Ammon's horn (tissue), 1 donor: Measurements from ENCODE around the gene MAGED1.
A peak's percentile ranks its signal among the peaks of the same experiment; 100 is the strongest.

Experiments used
- DNase-seq: peaks from one replicate; pipeline ENCODE4 v3.0.0-alpha.2; 2016; ENCODE audit warnings: low spot score

MAGED1 gene, protein sequence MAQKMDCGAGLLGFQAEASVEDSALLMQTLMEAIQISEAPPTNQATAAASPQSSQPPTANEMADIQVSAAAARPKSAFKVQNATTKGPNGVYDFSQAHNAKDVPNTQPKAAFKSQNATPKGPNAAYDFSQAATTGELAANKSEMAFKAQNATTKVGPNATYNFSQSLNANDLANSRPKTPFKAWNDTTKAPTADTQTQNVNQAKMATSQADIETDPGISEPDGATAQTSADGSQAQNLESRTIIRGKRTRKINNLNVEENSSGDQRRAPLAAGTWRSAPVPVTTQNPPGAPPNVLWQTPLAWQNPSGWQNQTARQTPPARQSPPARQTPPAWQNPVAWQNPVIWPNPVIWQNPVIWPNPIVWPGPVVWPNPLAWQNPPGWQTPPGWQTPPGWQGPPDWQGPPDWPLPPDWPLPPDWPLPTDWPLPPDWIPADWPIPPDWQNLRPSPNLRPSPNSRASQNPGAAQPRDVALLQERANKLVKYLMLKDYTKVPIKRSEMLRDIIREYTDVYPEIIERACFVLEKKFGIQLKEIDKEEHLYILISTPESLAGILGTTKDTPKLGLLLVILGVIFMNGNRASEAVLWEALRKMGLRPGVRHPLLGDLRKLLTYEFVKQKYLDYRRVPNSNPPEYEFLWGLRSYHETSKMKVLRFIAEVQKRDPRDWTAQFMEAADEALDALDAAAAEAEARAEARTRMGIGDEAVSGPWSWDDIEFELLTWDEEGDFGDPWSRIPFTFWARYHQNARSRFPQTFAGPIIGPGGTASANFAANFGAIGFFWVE

DNA sequence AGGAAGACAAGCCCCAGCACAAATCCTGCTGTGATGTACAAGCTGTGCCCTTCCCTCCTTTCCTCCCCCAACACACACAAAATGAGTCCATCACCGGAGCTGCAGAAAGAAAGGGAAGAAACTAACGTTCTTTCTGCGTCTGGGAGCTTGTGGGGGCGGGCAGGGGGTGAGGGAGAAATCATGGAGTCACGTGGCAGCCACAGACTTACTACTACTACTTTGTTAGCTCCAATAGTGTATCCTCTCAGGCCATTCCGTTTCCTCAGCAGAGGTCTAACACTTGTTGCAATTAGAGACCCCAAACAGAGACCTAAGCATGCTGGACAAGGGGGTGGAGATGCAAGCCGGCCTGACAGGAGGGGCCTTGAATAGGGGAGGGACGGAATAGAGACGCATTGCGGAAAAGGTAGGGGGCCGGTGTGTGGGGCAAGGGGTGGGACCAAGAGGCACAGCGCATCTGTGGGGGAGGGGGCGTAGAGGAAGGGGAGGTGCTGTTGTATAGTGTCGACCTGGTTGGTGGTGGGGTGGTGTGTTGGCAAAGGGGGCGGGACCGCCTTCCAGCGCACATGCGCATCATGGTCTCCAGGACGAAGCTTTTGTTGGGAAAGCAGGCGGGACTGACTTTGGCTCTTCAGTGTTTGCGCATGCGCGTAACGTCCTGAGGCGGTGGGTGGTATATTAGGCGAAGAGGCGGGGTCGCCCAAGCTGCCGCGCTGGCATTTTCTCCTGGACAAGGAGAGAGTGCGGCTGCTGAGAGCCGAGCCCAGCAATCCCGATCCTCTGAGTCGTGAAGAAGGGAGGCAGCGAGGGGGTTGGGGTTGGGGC lies at the start of gene MAGED1:
Gene MAGED1, plus strand, starts transcription at position 703 of the 825 bp plus-strand sequence. CDS start 682 bp downstream, outside the sequence.
- peak; percentile 94 for DNase-seq

DNA sequence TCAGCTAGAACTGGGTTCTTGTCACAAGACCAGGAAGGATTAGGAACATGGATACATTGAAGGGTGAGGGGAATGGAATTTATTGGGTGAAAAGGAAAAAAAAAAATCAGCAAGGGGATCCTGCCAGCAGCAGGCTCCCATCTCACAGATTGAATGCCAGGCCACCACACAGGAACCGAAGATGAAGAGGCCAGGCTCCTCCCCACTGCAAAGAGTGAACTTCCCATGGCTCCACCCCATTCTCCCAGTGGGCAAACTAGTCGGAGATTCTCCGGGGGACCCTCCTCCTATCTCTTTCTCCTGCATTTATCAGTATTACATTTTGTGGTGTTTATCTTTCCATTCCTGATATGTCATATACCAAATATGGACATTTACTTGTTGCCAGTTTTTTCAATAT lies 46.0 kb upstream of the MAGED1 start:
- DNase-seq = no peak

DNA sequence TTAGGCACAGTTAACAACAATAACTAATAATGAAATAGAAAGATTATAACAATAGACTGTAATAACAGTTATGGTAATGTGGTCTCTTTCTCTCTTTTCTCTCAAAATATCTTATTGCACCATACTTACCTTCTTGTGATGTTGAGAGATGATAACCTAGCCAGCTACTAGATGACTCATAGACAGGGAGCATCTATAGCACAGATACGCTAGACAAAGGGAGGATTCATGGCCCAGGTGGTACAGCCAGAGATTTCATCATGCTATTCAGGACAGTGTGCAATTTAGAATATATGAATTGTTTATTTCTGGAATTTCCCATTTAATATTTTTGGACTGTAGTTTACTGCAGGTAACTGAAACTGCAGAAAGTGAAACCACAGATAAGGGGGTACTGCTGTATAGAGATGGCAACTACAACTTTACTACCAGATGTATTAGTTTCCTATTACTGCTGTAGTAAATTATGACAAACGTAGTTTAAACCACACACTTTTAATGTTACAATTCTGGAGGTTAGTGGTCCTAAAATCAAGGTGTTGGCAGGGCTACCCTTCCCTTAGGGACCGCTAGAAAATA lies 41.8 kb upstream of the MAGED1 start:
- no peak for DNase-seq

DNA sequence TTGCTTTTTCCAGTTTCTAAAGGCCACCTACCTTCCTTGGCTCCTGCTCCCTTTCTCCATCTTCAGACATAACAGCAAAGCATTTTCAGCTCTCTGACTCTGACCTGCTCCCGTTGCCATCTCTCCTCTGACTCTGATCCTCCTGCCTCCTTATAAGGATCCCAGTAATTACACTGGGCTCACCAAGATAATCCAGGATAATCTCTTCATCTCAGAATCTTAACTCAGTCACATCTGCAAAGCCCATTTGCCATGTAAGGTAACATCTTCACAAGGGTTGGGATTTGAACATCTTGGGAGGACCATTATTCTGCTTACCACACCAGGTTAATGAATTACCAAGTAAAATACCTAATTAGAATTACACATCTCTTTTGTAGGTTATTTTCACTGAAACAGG lies 41.3 kb upstream of the MAGED1 start:
- DNase-seq = no peak

DNA sequence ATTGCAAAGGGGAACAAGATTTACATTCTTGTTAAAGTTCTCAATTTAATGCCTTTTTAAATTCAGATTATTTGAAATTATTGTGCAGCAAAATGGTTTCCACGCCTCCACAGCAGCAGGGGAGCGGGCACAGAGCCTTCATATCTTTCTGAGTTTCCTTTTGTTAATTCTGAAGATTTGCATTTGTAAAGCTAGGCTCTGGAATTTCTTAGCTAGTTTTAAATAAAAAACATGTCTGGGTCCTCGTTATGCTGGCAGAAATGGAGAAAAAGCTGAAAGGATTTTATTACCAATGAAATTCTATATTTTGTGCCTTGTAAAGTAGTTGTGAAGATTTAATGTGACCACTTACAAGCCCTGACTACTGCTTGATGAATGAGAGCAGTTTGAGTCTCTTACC lies 40.8 kb upstream of the MAGED1 start:
- DNase-seq = no peak

DNA sequence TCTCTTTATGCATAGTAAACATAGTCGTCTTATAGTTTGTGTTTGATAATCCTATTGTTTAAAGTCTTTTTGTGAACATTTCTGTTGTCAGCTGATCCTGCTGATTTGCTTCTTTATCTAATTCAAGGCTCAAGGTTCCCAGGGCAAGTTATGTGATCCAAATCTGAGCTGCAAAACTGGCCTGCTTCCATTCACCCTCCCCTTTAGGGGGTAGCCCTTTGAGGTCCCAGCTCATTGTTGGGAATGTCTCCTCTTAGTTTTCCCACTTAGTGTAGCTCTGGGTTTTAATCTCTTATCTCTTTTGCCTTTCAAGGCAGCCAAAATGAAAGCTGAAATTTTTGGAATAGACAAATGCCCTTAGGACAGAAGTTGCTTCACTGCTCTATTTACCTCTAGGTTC lies 40.2 kb upstream of the MAGED1 start:
- no peak for DNase-seq

DNA sequence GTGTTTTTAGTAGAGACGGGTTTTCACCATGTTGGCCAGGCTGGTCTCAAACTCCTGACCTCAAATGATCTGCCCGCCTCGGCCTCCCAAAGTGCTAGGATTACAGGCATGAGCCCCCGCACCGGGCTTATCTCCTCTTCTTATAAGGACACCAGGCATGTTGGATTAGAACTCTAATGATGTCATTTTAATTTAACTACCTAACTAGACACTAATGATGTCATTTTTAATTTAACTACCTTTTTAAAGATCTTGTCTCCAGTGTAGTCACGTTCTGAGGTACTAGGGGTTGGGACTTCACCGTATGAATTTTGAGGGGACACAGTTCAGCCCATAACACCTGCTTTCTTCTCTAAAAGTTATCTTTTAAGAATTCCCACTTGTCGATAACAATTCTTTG lies 37.7 kb upstream of the MAGED1 start:
- DNase-seq = no peak

DNA sequence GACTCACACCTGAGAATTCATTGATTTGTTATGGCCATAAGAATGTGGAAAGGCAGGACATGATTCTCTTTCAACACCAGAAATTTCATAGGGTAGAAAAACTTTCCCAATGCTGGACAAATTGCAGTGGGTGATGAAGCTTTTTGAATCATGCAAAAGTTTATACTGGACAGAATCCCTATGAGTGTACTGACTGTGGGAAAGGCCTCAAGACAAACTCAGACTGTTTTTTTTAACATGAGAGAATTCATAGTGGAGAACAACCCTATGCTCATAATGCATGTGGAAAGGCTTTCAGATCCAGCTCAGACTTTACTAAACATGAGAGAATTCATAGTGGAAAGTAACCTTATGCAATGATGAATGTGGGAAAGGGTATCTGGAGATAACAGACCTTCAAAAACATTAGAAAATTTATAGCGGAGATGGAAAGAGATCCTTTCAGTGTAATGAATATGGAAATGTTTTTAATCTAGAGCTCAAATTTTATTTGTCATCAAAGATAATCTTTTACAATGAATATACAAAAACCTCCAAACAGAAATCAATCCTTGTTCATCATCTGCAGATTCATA lies 36.2 kb upstream of the MAGED1 start:
- no peak for DNase-seq

DNA sequence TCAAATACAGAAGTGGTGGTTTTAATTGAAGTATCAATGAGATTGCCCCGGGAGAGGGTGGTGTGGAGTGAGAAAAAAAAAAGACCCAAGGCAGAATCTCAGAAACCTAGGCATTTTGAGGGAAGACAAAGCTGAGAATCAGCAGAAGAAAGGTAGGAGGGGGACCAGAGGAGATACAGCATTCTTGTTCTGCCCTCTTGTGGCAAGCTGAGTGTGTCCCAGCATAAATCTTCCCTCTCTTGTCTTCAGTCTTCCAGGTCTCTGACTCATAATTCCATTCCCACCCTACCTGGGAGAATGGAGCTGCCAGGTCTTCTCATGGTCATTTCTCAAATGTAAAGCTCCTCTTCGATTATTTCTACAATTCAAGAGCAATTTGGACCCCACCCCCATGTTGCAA lies 32.7 kb upstream of the MAGED1 start:
- DNase-seq = peak; percentile 60

DNA sequence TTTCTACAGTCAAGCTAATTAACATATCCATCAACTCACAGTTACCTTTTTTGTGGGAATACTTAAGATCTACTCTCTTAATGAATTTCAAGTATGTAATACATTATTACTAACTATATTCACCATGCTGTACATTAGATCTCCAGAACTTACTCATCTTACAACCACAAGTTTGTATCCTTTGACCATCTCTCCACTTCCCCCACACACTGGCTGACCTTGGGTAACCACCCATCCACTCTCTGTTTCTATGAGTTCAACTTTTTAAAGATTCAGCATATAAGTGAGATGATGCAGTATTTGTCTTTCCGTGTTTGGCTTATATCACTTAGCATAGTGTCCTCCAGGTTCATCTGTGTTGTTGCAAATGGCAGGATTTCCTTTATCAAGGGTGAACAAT lies 30.5 kb upstream of the MAGED1 start:
- no peak for DNase-seq

DNA sequence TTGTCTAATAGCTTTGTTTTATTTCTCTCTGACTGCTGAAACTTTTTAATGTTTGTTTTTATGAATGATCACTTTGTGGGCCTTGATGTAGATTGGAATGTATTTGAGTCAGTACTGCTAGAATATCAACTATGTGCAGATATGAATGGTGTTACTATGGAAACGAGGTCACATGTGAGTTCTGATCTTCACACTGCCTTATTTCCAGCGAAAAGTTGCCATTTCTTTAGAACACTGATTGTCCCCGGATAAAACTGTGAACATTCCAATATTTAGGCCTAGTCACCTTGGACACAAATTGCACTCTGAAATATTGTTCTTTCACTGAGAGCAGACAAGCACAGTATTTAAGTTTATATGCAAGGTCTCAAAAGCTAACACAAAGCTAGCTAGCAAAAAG lies 27.2 kb upstream of the MAGED1 start:
- DNase-seq = no peak

DNA sequence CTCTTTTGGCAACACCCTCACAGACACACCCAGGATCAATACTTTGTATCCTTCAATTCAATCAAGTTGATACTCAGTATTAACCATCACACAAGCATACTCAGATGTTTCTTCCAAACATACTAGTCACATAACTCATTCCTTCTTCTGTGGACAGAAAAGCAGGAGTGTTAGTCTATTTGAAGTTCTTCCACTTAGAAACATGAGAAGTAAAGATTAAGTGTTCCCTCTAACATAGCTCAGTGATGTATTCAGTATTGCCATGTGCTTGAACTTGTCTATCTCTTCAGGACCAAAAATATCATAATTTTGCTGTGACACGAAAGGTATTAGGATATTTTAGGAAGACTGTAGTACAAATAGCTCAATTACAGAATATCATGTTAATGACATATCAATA lies 25.8 kb upstream of the MAGED1 start:
- DNase-seq = no peak

DNA sequence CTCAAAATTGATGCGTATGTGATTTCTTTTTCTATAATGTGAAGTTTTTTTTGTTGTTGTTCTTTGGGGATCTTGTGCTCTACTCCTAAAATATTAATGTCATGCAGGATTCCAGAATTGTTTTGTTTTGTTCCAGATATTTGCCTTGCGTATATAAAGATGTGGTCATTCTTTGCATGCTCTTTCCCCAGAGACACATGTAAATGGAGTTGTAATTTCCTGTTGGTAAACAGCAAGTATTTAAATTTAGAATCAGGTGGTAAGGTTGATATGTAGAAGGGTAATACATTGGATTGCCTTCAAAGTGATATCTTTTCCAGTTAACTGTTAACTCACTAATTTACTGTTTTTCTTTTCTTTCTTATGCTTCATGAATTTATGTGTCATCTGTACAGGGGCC lies 23.1 kb upstream of the MAGED1 start:
- no peak for DNase-seq

DNA sequence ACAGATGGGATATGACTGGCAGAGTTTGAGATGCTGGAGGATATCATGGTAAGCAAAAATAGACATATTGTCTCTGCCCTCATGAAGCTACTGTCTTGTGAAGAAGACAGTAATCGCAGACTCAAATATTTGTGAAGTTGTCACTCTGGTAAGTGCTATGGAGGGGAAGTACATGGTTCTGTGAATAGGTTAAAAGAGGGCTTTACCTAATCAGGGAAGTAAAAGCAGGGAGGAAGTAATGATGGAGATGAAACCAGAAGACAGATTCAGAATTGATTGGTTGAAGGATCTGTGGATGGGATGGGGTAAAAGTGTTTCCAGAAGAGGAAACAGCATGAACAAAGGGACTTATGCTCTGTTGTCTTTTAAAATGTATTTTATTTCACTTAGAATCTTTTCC lies 19.3 kb upstream of the MAGED1 start:
- DNase-seq = no peak

DNA sequence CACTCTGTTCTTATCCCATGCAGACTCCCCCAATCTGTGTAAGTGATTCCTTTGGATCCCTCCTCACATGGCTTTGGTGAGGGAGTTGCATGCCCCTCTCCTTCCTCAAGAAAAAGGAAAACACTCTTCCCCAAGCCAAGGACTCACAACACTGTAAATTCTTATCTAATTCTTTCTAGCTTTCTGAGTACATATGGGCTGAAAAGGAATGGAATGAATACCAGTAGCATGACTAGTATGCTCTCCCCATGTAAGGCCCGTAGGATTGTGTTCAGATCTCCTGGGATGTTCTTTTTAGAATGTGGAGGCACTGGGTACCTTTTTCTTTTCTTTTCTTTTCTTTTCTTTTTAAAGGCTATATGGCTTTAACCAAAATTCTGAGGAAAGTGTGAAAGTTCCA lies 17.0 kb upstream of the MAGED1 start:
- no peak for DNase-seq

DNA sequence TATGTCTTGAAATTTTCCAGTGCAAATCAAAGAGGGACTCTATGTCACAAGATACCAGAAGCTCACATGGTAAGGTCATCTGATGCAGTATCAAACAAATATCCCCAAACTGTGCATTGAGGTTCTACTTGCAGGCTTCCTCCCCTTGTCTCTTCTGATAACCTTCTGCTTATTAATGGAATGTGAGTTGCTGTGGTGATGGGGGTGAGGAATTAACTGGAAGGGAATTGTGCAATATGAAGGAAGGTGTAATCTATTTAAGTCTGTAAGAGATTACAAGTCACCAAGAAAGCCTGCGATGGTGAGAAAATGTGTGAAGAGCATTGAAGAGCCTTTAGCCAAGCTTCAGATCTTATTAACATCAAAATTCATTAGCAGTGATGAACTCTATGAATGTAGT lies 15.4 kb upstream of the MAGED1 start:
- no peak for DNase-seq

DNA sequence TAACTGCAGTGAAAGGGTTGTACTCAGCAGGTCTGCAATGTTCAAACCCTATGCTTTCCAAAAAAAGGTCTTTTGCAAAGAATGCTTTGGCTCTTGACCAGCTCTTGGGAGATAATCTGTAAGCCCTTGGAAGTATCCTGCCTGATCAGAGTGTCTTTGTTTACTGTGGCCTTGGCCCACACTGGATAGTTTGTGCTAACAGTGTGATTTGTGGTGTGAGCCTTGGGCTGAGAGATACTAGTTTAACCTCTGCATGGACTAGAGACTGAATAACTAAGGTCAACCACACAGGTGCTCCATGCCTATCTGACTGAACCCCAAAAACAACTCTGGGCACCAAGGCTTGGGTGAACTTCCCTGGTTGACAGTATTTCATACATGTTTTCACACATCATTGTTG lies 3.6 kb upstream of the MAGED1 start:
- DNase-seq = no peak

DNA sequence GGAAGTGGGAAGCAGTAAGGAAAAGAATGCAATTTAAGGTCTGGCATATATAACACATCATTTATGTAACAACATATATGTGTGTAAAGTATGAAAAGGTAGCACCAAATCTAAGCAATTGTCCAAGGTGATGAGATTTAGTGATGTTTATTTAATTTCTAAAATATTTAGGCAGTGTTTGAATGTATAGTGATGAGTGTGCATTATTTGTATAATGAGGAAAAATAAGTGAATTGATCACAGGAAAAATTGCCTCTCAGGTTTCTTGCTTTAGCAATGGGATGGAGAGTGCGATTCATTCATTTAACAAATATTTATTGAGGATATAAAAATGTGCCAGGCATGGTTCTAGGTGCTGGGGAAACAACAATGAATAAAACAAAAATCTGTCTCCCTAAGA lies 2.2 kb upstream of the MAGED1 start:
- DNase-seq = no peak

DNA sequence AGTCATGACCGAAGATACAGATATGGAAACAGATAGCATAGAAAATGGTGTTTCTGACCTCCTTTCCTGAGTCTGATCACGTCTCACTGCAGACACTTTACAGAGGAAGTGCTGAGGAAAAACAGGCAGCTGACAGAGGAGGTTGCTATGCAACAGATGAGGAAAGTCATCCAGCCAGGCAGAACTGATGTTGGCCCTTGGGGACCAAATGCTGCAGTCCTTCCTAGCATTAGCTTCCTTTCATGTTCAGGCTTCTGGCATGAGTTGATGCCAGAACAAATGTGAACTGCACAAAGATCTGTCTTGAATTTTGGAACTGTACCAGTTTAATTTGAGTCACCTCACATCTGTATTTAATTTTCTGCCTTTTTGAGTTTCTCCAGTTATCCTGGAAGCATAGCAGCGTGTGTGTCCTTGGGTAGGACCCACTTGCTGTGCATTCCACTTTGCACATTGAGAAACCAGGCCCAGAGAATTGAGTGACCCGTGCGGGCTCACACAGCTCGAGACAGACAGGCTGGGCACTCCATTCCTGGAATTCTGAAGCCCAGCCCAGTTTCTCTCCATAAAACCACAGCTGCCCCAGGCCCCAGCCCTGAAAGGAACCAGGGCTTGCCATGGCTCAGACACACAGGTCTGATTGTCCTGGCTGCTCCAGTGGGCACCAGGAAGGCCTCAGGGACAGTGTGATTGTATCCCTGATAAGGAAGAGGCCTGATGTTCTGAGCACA lies 1.4 kb upstream of the MAGED1 start:
- peak; percentile 65 for DNase-seq

DNA sequence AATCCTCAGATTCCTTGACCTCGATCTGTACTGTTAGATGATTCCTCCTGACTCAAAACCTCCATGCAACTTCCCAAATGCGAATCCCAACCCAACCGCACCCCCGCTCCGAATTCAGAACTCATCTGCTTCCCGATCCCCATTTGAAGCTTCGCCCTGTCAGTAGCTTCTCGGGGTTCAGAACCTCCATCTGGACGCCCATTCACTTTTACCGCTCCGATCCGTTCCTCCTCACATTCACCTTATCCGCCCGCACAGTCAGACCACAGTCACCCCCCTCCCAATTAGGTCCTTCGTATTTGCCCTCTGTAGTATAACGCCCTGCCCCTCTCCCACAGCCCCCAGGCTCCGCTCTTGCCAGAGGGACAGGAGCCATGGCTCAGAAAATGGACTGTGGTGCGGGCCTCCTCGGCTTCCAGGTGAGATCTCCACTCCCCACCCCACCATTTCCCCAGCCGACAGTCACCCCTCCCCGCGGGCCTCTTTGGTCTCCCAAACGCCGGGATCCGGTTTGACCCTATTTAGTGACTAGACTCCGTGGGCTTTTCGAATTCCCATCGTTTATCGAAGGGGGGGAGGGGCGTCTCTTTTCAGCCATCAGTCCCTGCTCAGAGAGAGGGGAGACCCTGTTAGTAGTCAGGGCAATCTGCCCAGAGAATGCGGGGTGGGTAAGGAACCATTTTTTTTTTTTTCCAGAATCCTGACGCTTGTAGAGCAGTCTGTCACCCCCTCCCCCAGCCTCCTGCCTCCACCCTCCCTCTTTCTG lies 691 bp downstream of the MAGED1 start:
- DNase-seq = peak; percentile 29
